HTR-8/SVneo (cell line): ENCODE measurements around the gene ANKRD33B.

Experiments
- DNase-seq: peaks from one replicate; pipeline ENCODE4 v3.0.0; 2011; ENCODE audit warnings: low spot score, mixed read lengths; ENCODE audit not compliant: insufficient read length
- FAIRE-seq: peaks from 2 replicates; lab custom pipeline; 2011; peaks lifted over from hg19 to GRCh38; lab: Jason Lieb, UNC

ANKRD33B gene

GRCh38 chr5:10702040-10702629, 138.3 kb downstream of the ANKRD33B start:
- DNase-seq, result no peak
- peak; percentile 84 for FAIRE-seq

GRCh38 chr5:10702911-10703491, 139.1 kb downstream of the ANKRD33B start:
- DNase-seq (no peak), FAIRE-seq (no peak)

DNA sequence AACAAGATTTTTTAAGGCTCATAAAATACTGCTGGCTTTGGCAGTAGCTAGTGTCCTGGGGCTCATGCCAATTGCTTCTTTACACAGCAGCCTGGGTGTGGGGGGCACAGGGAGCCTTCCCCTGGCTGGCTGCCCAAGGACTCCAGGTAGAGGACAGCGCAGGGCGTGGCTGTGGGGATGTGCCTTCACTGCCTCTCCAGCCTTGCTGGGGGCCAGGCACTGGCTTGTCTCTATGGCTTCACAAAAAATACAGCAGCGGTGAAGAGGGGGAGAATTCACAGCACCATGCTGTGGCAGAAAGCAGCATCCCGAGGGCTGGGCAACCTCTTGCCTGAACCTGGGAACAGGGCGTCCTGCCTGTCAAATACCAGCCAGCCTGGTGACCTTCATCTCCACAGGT, 139.8 kb downstream of the ANKRD33B start:
- no peak for DNase-seq
- no peak for FAIRE-seq

- FAIRE-seq, result no peak
These were observed 141.2 kb downstream of the ANKRD33B start for GRCh38 chr5:10704949-10705621.

DNA sequence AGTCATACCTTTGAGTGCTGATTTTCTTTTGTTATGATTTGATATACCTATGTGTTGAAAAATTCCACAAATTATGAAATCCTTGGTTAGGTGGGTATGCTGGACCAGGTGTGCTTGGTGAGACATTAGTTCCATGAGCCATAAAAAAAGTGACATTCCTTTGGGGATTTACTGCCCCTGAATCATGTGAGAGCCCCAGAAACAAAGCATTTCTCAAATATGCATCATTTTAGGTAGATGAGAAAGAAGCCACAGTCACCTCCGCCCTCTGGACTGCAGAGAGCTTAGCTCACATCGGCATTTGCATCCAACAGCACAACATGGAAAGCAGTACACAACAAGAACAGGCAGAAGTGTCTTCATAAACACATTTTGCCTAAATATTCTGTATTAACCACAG, 141.9 kb downstream of the ANKRD33B start:
- FAIRE-seq (no peak), DNase-seq (no peak)

More at GRCh38 chr5:10704949-10705621, 141.2 kb downstream of the ANKRD33B start:
- DNase-seq, result peak; percentile 87

GRCh38 chr5:10706326-10706725, 142.5 kb downstream of the ANKRD33B start:
- DNase-seq (no peak), FAIRE-seq (no peak)
